ENCODE data around the gene TMEM178B. TPM values are rescaled to one million over a fixed set of nuclear protein-coding genes. Genes with fewer than 3 reads are reported as not detected.

The TMEM178B gene
- total and polyA plus RNA-seq, 10 of the 15 experiments (the other 5 are each of a cell fraction or from before 2014, with no cell fraction given) = 0.01 to 1.1 (median 0.04) TPM; not detected in 2

DNA sequence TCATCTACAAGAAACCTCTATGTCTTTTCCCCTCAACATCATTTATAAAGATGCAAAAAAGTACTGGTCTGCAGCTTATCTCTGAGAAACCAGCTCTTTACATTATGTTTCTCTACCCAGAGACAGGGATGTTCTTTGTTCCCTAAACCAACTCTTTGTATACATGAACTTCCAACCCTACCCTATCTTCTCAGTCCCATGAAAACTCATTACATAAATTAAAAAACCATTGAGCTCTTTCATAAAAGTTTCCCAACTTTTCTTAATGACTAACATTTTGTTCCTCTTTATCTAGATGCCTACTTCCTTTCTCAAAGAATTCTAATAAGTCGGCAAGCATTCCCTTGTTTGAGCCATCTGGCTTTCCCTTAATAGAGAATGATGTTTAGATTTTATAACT, 284.5 kb downstream of the TMEM178B start:
- FAIRE-seq = no peak
- 74% methylated on average over 1 of the region's 1 CpG for WGBS (ENCODE audit: insufficient coverage, insufficient replicate concordance, low lambda C conversion rate, missing lambda C conversion rate)
- in situ Hi-C loops (cut with MboI) = no loop called here
- H3K79me2 ChIP-seq (ENCODE audit: control insufficient read depth, insufficient read depth, low read length) = no peaks in the 10 kb centered on the region
- ChIA-PET SMC1A (ENCODE audit: uncharacterized antibody, unreplicated experiment) (interaction anchor here (1.2 kb wide), 1 partner anchor 9 kb away, joined by 3 read pairs; no protein-coding TSS in a partner anchor), CTCF (interaction anchor here (1.1 kb wide), 1 partner anchor 10 kb away, joined by 4 read pairs; no protein-coding TSS in a partner anchor), POLR2A (interaction anchor here (0.5 kb wide), 1 partner anchor 467 kb away, joined by 3 read pairs; no protein-coding TSS in a partner anchor), RAD21 (ENCODE audit: unreplicated experiment) (no interaction called here)
- H4K20me1 ChIP-seq (ENCODE audit: control insufficient read depth, insufficient read depth) = no peaks in the 10 kb centered on the region
- TF ChIP-seq TCF12 (IDR thresholded peaks at IDR 0.05; ENCODE audit: low read depth, low read length) = no peak
- no peak for TF ChIP-seq NR2C1 (IDR thresholded peaks at IDR 0.05)
- no peak overlapping the region for H3K4me3 ChIP-seq
- H3K4me2 ChIP-seq (ENCODE audit: control insufficient read depth, insufficient read depth) = no peak overlapping the region
- H3K27me3 ChIP-seq (replicated peaks in 1 of 2; ENCODE audit: control insufficient read depth in 2 of 2, insufficient read depth in 2 of 2, low read length in 1 of 2) = no peaks in the 10 kb centered on the region
- H3K9me3 ChIP-seq (replicated peaks; ENCODE audit: control insufficient read depth, insufficient read depth, low read length) = no peaks in the 10 kb centered on the region; the same call in 2 of the 3 replicates
- no peak overlapping the region for H2AFZ ChIP-seq (ENCODE audit: control insufficient read depth, low read depth, low read length)
- DNase-seq (ENCODE audit: low read depth, low spot score) = no peak
- no peak overlapping the region for H3K9ac ChIP-seq (ENCODE audit: control insufficient read depth, insufficient read depth, low read length)
- no peak for ATAC-seq
- BruUV-seq (replicated peaks) = no TSS peak
- no peak overlapping the region for H3K27ac ChIP-seq (ENCODE audit: control insufficient read depth, insufficient read depth)
- H3K4me1 ChIP-seq (ENCODE audit: control insufficient read depth, insufficient read depth, low read length) = no peaks in the 10 kb centered on the region
- intact Hi-C loops (cut with micrococcal nuclease; ENCODE audit: unreplicated experiment) = no loop called here
- no peaks in the 10 kb centered on the region for H3K36me3 ChIP-seq (ENCODE audit: control insufficient read depth in 2 of 2, insufficient read depth in 2 of 2, low read length in 1 of 2)

DNA sequence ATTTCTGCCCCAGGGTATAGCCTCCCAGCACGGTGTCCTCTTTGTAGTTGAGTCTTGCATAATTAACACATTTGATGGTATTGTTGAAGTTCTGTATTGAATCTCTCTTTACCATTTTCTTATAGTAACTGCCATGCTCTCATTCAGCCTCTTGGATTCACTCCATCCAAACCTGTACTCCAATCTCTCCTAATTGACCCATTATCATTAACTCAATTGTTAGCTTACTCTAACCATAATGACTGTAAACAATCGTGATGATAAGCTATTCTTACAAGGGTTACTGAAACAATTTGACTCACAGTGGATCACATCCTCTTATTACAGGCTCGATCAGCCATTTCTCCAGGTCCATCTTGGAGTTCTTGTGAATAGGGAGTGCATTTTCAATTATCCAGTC, 285.4 kb downstream of the TMEM178B start:
- ChIA-PET RAD21 (ENCODE audit: unreplicated experiment) (no interaction called here), CTCF (no interaction called here), POLR2A (no interaction called here), SMC1A (ENCODE audit: uncharacterized antibody, unreplicated experiment) (interaction anchor here (1.2 kb wide), 1 partner anchor 9 kb away, joined by 3 read pairs; no protein-coding TSS in a partner anchor)
- H3K36me3 ChIP-seq (ENCODE audit: control insufficient read depth in 2 of 2, insufficient read depth in 2 of 2, low read length in 1 of 2) = no peaks in the 10 kb centered on the region
- FAIRE-seq (no peak), DNase-seq (ENCODE audit: low read depth, low spot score) (no peak), ATAC-seq (no peak)
- no peak overlapping the region for H3K4me3 ChIP-seq
- no peak overlapping the region for H2AFZ ChIP-seq (ENCODE audit: control insufficient read depth, low read depth, low read length)
- H3K4me2 ChIP-seq (ENCODE audit: control insufficient read depth, insufficient read depth) = no peak overlapping the region
- H3K4me1 ChIP-seq (ENCODE audit: control insufficient read depth, insufficient read depth, low read length) = no peaks in the 10 kb centered on the region
- H3K9ac ChIP-seq (ENCODE audit: control insufficient read depth, insufficient read depth, low read length) = no peak overlapping the region
- no peaks in the 10 kb centered on the region for H3K27me3 ChIP-seq (replicated peaks in 1 of 2; ENCODE audit: control insufficient read depth in 2 of 2, insufficient read depth in 2 of 2, low read length in 1 of 2)
- no TSS peak for BruUV-seq (replicated peaks)
- no peaks in the 10 kb centered on the region; the same call in 2 of the 3 replicates for H3K9me3 ChIP-seq (replicated peaks; ENCODE audit: control insufficient read depth, insufficient read depth, low read length)
- H3K79me2 ChIP-seq (ENCODE audit: control insufficient read depth, insufficient read depth, low read length) = no peaks in the 10 kb centered on the region
- no peak for TF ChIP-seq RBBP5 (conservative IDR thresholded peaks at IDR 0.05)
- H3K27ac ChIP-seq (ENCODE audit: control insufficient read depth, insufficient read depth) = no peak overlapping the region
- H4K20me1 ChIP-seq (ENCODE audit: control insufficient read depth, insufficient read depth) = no peaks in the 10 kb centered on the region
- WGBS (ENCODE audit: insufficient coverage, insufficient replicate concordance, low lambda C conversion rate, missing lambda C conversion rate) = 2% methylated on average over 3 of the region's 3 CpGs
- in situ Hi-C loops (cut with MboI) (no loop called here), intact Hi-C loops (cut with micrococcal nuclease; ENCODE audit: unreplicated experiment) (no loop called here)

Data from GM12878 (cell line).